NAMALWA (cell line): ENCODE data around the gene CACNB4.
"Not testable (repeated sequence)": the region's sequence is repeated elsewhere in the genome, so short reads cannot be mapped to it uniquely, and the experiment has no call there.

Experiments used
- DNase-seq: peaks from one replicate; pipeline ENCODE4 v3.0.0-alpha.2; 2015; ENCODE audit warnings: low spot score

Gene CACNB4

GRCh38 chr2:151904807-151905206 lies 194.0 kb downstream of the CACNB4 start:
- DNase-seq = no peak

GRCh38 chr2:151904021-151904420 lies 194.8 kb downstream of the CACNB4 start:
- no peak for DNase-seq

- DNase-seq = no peak
Measured at GRCh38 chr2:151902829-151903228, 196.0 kb downstream of the CACNB4 start.

- DNase-seq = no peak
Measured at GRCh38 chr2:151900331-151900730, 198.5 kb downstream of the CACNB4 start.

- no peak for DNase-seq
Measured at GRCh38 chr2:151899156-151899555, 199.7 kb downstream of the CACNB4 start.

GRCh38 chr2:151891566-151892194 lies 207.2 kb downstream of the CACNB4 start:
- no peak for DNase-seq

- no peak for DNase-seq
Measured at GRCh38 chr2:151887164-151887563, 211.7 kb downstream of the CACNB4 start.

- no peak for DNase-seq
Measured at GRCh38 chr2:151886241-151886640, 212.6 kb downstream of the CACNB4 start.

GRCh38 chr2:151882786-151883445 lies 215.9 kb downstream of the CACNB4 start:
- no peak for DNase-seq

GRCh38 chr2:151881342-151881741 lies 217.5 kb downstream of the CACNB4 start:
- DNase-seq = no peak

GRCh38 chr2:151880586-151880985 lies 218.3 kb downstream of the CACNB4 start:
- DNase-seq = no peak

GRCh38 chr2:151878655-151879563 lies 219.9 kb downstream of the CACNB4 start:
- DNase-seq = peak; percentile 33

GRCh38 chr2:151878204-151878603 lies 220.6 kb downstream of the CACNB4 start:
- no peak for DNase-seq

GRCh38 chr2:151875631-151876030 lies 223.2 kb downstream of the CACNB4 start:
- DNase-seq = not testable (repeated sequence)

- DNase-seq = no peak
Measured at GRCh38 chr2:151872463-151872862, 226.4 kb downstream of the CACNB4 start.

- DNase-seq = no peak
Measured at GRCh38 chr2:151869291-151869690, 229.6 kb downstream of the CACNB4 start.

GRCh38 chr2:151862700-151863099 lies 236.1 kb downstream of the CACNB4 start:
- DNase-seq = no peak

GRCh38 chr2:151861174-151861573 lies 237.7 kb downstream of the CACNB4 start:
- no peak for DNase-seq

- DNase-seq = no peak
Measured at GRCh38 chr2:151860613-151861146, 238.2 kb downstream of the CACNB4 start.

GRCh38 chr2:151860210-151860609 lies 238.6 kb downstream of the CACNB4 start:
- DNase-seq = no peak

- DNase-seq = no peak
Measured at GRCh38 chr2:151857650-151858049, 241.2 kb downstream of the CACNB4 start.

- no peak for DNase-seq
Measured at GRCh38 chr2:151855111-151855510, 243.7 kb downstream of the CACNB4 start.
